Ureter (tissue), 1 donor: ENCODE results near the gene FBXO34. TPM values are rescaled to one million over a fixed set of nuclear protein-coding genes. Genes with fewer than 3 reads are reported as not detected.
"Not testable (repeated sequence)": the region's sequence is repeated elsewhere in the genome, so short reads cannot be mapped to it uniquely, and the experiment has no call there.

Source experiments
- DNase-seq: peaks from one replicate; pipeline ENCODE4 v3.0.0-alpha.2; 2020; ENCODE audit warnings: low spot score
- total RNA-seq: library from RNA; stranded (reverse); gene quantifications from one replicate; pipeline ENCODE4 v1.2.4, GENCODE V29; 2023
- donor health status: DM: yes; HTN: yes; CAD: no.

The FBXO34 gene
- total RNA-seq, 1 donor from 2014 or later = 52.0 TPM

GRCh38 chr14:55344582-55345163 lies 73.5 kb downstream of the FBXO34 start:
- not testable (repeated sequence) for DNase-seq

GRCh38 chr14:55347040-55347439 lies 75.8 kb downstream of the FBXO34 start:
- DNase-seq = no peak

GRCh38 chr14:55347748-55348147 lies 76.5 kb downstream of the FBXO34 start:
- no peak for DNase-seq

GRCh38 chr14:55348766-55349453 lies 77.7 kb downstream of the FBXO34 start:
- peak; percentile 40 for DNase-seq

GRCh38 chr14:55349565-55349964 lies 78.3 kb downstream of the FBXO34 start:
- peak; percentile 38 for DNase-seq

- DNase-seq = peak; percentile 28
These were observed 79.2 kb downstream of the FBXO34 start for GRCh38 chr14:55350461-55350860.

- DNase-seq = peak; percentile 20
These were observed 79.9 kb downstream of the FBXO34 start for GRCh38 chr14:55351111-55351510.

GRCh38 chr14:55352201-55352600 lies 81.0 kb downstream of the FBXO34 start:
- peak; percentile 35 for DNase-seq

GRCh38 chr14:55353686-55354467 lies 82.7 kb downstream of the FBXO34 start:
- DNase-seq = peak; percentile 26

- peak; percentile 65 for DNase-seq
These were observed 83.3 kb downstream of the FBXO34 start for GRCh38 chr14:55354500-55354899.

- peak; percentile 13 for DNase-seq
These were observed 84.7 kb downstream of the FBXO34 start for GRCh38 chr14:55355922-55356321.

GRCh38 chr14:55356913-55357312 lies 85.7 kb downstream of the FBXO34 start:
- no peak for DNase-seq

GRCh38 chr14:55359307-55359706 lies 88.1 kb downstream of the FBXO34 start:
- DNase-seq = no peak

GRCh38 chr14:55361190-55361589 lies 90.0 kb downstream of the FBXO34 start:
- DNase-seq = no peak

- no peak for DNase-seq
These were observed 95.0 kb downstream of the FBXO34 start for GRCh38 chr14:55366271-55366670.

GRCh38 chr14:55370883-55371455 lies 99.7 kb downstream of the FBXO34 start:
- no peak for DNase-seq

GRCh38 chr14:55372423-55372822 lies 101.2 kb downstream of the FBXO34 start:
- DNase-seq = no peak

- DNase-seq = no peak
These were observed 101.6 kb downstream of the FBXO34 start for GRCh38 chr14:55372825-55373224.

GRCh38 chr14:55373784-55374705 lies 102.8 kb downstream of the FBXO34 start:
- DNase-seq = no peak

GRCh38 chr14:55374771-55375170 lies 103.5 kb downstream of the FBXO34 start:
- no peak for DNase-seq

GRCh38 chr14:55377236-55377635 lies 106.0 kb downstream of the FBXO34 start:
- DNase-seq = no peak
